DMS153 treated with DMSO at 0.1 percent for 48 hours (cell line): Measurements from ENCODE around the gene ADNP2.

Experiments
- DNase-seq: peaks from one replicate; lab custom pipeline; 2025; ENCODE audit not compliant: unreplicated experiment; lab: John Stamatoyannopoulos, UW

The ADNP2 gene

DNA sequence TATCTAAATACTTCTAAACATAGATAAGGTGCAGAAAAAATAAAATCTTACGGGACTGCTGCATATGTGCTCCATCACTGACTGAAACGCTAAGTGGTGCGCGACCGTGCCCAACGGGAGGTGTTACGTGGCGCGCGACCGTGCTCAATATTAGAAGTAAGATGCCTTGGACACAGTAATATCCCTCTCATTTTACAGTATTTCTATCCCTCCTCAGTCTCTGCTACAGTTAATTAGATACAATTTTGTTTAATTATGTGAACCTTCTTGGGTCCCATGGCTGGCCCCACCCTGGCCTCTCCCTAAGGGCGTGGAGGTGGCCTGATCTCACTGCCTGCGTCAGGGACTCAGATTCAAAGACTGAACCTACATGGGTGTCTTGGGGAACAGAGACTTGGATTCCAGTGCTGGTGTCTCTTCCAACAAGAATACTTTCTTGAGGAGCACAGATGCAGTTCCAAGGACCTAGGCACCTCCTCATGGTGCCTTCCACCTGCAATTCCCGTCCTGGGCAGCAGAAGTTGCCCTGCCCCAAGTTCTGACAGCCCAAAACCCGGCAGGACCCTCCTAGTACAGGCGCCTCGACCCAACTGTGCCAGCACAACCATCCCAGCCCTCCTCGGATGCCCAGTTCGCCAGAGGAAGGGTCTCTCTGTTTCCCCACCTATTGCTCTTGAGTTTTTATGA is 79.0 kb downstream of the ADNP2 start:
- no peak for DNase-seq

DNA sequence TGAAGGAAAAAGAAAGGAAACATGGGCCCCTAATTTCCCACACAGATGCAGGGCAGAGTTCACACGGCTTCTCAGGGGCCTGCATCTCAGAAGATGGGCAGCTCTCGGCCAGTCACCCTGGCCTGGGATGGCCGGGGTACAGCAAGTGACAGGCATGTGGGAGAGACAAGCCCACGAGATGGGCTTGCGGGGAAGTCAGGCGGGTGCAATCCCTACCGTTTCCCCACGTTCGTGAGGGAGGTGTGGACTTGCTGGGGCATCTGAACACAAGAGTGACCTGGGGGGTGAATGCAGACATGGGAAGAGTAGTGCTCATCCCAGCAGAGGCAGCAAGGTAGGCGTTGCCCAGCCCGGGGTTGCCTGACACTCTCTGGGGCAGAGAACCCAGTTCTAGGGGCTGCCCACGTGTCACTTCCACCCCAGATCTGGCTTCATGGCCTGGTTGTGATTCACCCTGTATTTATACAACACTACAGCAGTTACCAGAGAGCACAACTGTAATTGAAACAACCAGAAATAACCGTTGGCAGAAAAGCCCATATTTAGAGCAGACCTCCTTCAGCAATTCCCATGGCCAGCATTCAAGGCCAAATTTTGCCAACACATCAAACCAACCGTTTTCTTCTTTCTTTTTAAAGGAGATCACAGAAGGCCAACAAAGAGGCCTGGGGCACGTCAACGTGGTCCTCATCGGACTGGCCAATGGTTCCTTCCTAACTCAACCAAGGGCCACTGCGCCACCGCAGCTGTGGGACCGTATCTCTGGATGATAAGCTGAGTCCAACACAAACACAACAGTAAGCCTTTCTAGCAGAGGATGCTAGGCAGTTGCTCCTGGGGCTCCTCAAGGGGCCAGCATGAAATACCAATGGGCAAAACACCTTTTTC is 79.8 kb downstream of the ADNP2 start:
- no peak for DNase-seq

DNA sequence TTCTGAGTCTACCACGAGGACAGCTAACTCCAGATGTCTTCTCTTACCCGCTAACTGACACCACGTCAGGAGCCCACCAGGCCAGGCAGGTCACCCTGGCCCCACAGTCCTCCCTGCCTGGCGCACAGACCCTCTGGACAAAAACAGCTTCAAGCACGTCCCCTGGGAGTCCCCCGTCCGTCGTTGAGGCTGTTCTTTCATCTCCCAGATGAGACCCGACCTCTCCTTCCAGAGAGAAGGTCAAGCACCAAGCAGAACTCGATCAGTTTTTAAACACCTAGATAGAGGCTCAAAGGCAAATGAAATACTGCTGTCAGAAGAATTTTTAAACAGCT is 80.4 kb downstream of the ADNP2 start:
- DNase-seq, result no peak
